Right lobe of liver (tissue), 4 donors: ENCODE data around the gene TTLL1.

Source experiments
- CTCF ChIP-seq, 4 donors: fragments of 200-600 bp in 3 of 4; fragments of 450-650 bp in 1 of 4; IDR thresholded peaks; one replicate each; pipeline versions ENCODE4 v1.5.1 to v1.8.0; 2016 to 2022; ENCODE audit warnings: antibody characterized with exemption in 4 of 4, mild to moderate bottlenecking in 2 of 4
- POLR2A ChIP-seq: fragments of 450-650 bp; IDR thresholded peaks from one replicate; pipeline ENCODE4 v1.6.1; 2017; ENCODE audit warnings: antibody characterized with exemption, mild to moderate bottlenecking
- donor health status: DM: no; HTN: no; CAD: no.
- donor health status: DM: no; HTN: no; CAD: no.
- donor health status: DM: no; HTN: yes; CAD: no.

- TF ChIP-seq POLR2A: no peak
- TF ChIP-seq CTCF (IDR thresholded peaks at IDR 0.05): no peak
Measured at GRCh38 chr22:43035250-43035649, 53.9 kb downstream of the TTLL1 start.
